WTC11 (cell line): ENCODE data around the gene THAP2. TPM values are rescaled to one million over a fixed set of nuclear protein-coding genes. Genes with fewer than 3 reads are reported as not detected.

Experiments
- ATAC-seq: fragments of 200-7000 bp; cut with Tn5 transposase; 2 replicates; pipeline ENCODE4 v1.10.0; 2021; ENCODE audit warnings: mild to moderate bottlenecking, moderate library complexity
- CTCF ChIA-PET: fragments of 300-600 bp; sonication (Branson Sonifier 250); formaldehyde crosslinking; loops from one replicate; lab custom pipeline; 2021; ENCODE audit warnings: antibody characterized with exemption; lab: Charles Lee
- POLR2A ChIA-PET: fragments of 350-600 bp; sonication (Branson Sonifier 250); formaldehyde crosslinking; loops from one replicate; lab custom pipeline; 2021; ENCODE audit warnings: antibody characterized with exemption; lab: Charles Lee
- DNase-seq: peaks from one replicate; pipeline ENCODE4 v3.0.0; 2021; ENCODE audit warnings: low spot score
- H3K27ac Mint-ChIP-seq: 2 replicates; pipeline ENCODE4 v1.8.0; 2021; ENCODE audit warnings: mixed read lengths
- H3K27me3 Mint-ChIP-seq: 2 replicates; pipeline ENCODE4 v1.8.0; 2021; ENCODE audit warnings: low read depth, mild to moderate bottlenecking, moderate library complexity, mixed read lengths
- H3K36me3 Mint-ChIP-seq: 2 replicates; pipeline ENCODE4 v1.8.0; 2021; ENCODE audit warnings: mixed read lengths
- H3K4me1 Mint-ChIP-seq: 2 replicates; pipeline ENCODE4 v1.8.0; 2022; ENCODE audit warnings: mixed read lengths
- H3K4me3 Mint-ChIP-seq: 2 replicates; pipeline ENCODE4 v1.8.0; 2021; ENCODE audit warnings: mild to moderate bottlenecking, moderate library complexity, mixed read lengths
- H3K9me3 Mint-ChIP-seq: 2 replicates; pipeline ENCODE4 v1.8.0; 2021; ENCODE audit warnings: mixed read lengths
- E2F4 ChIP-seq: sonication (generic); formaldehyde crosslinking; IDR thresholded peaks from 2 replicates; pipeline ENCODE4 v1.8.1; 2022; ENCODE audit warnings: low read depth, mild to moderate bottlenecking, moderate library complexity, missing genetic modification reagents, borderline replicate concordance
- GTF2I ChIP-seq: fragments of 250-450 bp; sonication (Bioruptor Pico); conservative IDR thresholded peaks from 2 replicates; pipeline ENCODE4 v1.4.0; 2021; ENCODE audit warnings: mild to moderate bottlenecking
- JAZF1 ChIP-seq: fragments of 250-450 bp; sonication (Bioruptor Pico); IDR thresholded peaks from 2 replicates; pipeline ENCODE4 v1.9.0; 2021; ENCODE audit warnings: moderate library complexity, mild to moderate bottlenecking, inconsistent platforms
- NFE2L1 ChIP-seq: sonication (generic); formaldehyde crosslinking; IDR thresholded peaks from 2 replicates; pipeline ENCODE4 v1.8.1; 2023; ENCODE audit warnings: missing genetic modification reagents
- NR3C1 ChIP-seq: sonication (generic); formaldehyde crosslinking; conservative IDR thresholded peaks from 2 replicates; pipeline ENCODE4 v1.8.1; 2023; ENCODE audit warnings: low read depth, mild to moderate bottlenecking, missing genetic modification reagents
- OVOL2 ChIP-seq: fragments of 250-450 bp; sonication (Bioruptor Pico); IDR thresholded peaks from 2 replicates; pipeline ENCODE4 v1.9.0; 2021; ENCODE audit warnings: mild to moderate bottlenecking, borderline replicate concordance
- PRRX2 ChIP-seq: fragments of 250-450 bp; sonication (Bioruptor Pico); IDR thresholded peaks from 2 replicates; pipeline ENCODE4 v1.8.0; 2021; ENCODE audit warnings: mild to moderate bottlenecking
- TEAD1 ChIP-seq: sonication (generic); formaldehyde crosslinking; IDR thresholded peaks from 2 replicates; pipeline ENCODE4 v1.8.0; 2022; ENCODE audit warnings: mild to moderate bottlenecking, missing genetic modification reagents
- USF1 ChIP-seq: sonication (generic); formaldehyde crosslinking; IDR thresholded peaks from 2 replicates; pipeline ENCODE4 v1.8.0; 2022; ENCODE audit warnings: mild to moderate bottlenecking, missing genetic modification reagents
- ZNF423 ChIP-seq: fragments of 250-450 bp; sonication (Bioruptor Pico); IDR thresholded peaks from 2 replicates; pipeline ENCODE4 v2.1.2; 2022; ENCODE audit warnings: mild to moderate bottlenecking, moderate library complexity
- total RNA-seq: library from RNA; stranded (reverse); gene quantifications from 3 replicates; pipeline ENCODE4 v1.2.3, GENCODE V29; 2021
- TF ChIP-seq, protein P1 (sequence below): sonication (generic); formaldehyde crosslinking; IDR thresholded peaks from 2 replicates; pipeline ENCODE4 v1.8.0; 2023; ENCODE audit warnings: missing genetic modification reagents, mild to moderate bottlenecking, borderline replicate concordance
- TF ChIP-seq, protein P2 (sequence below): sonication (generic); formaldehyde crosslinking; IDR thresholded peaks from 2 replicates; pipeline ENCODE4 v1.8.1; 2022; ENCODE audit warnings: low read depth, missing genetic modification reagents, borderline replicate concordance
- TF ChIP-seq, protein P3 (sequence below): sonication (generic); formaldehyde crosslinking; IDR thresholded peaks from 2 replicates; pipeline ENCODE4 v1.8.1; 2023; ENCODE audit warnings: mild to moderate bottlenecking, missing genetic modification reagents
- TF ChIP-seq, protein P4 (sequence below): sonication (generic); formaldehyde crosslinking; IDR thresholded peaks from 2 replicates; pipeline ENCODE4 v1.8.1; 2022; ENCODE audit warnings: mild to moderate bottlenecking, missing genetic modification reagents, moderate library complexity, borderline replicate concordance
- TF ChIP-seq, protein P5 (sequence below): sonication (generic); formaldehyde crosslinking; IDR thresholded peaks from 2 replicates; pipeline ENCODE4 v1.8.1; 2023; ENCODE audit warnings: mild to moderate bottlenecking, missing genetic modification reagents, moderate library complexity
- TF ChIP-seq, protein P6 (sequence below): fragments of 250-450 bp; sonication (Bioruptor Pico); IDR thresholded peaks from 2 replicates; pipeline ENCODE4 v1.9.0; 2021; ENCODE audit warnings: mild to moderate bottlenecking
- TF ChIP-seq, protein P7 (sequence below): sonication (generic); formaldehyde crosslinking; IDR thresholded peaks from 2 replicates; pipeline ENCODE4 v1.8.1; 2022; ENCODE audit warnings: mild to moderate bottlenecking, moderate library complexity, missing genetic modification reagents

The THAP2 gene
- total RNA-seq, 1 experiment from 2014 or later, result 6.4 TPM

GRCh38 chr12:71639341-71639760 lies 24.8 kb upstream of the THAP2 start (continued):
- TF ChIP-seq, protein P1, sequence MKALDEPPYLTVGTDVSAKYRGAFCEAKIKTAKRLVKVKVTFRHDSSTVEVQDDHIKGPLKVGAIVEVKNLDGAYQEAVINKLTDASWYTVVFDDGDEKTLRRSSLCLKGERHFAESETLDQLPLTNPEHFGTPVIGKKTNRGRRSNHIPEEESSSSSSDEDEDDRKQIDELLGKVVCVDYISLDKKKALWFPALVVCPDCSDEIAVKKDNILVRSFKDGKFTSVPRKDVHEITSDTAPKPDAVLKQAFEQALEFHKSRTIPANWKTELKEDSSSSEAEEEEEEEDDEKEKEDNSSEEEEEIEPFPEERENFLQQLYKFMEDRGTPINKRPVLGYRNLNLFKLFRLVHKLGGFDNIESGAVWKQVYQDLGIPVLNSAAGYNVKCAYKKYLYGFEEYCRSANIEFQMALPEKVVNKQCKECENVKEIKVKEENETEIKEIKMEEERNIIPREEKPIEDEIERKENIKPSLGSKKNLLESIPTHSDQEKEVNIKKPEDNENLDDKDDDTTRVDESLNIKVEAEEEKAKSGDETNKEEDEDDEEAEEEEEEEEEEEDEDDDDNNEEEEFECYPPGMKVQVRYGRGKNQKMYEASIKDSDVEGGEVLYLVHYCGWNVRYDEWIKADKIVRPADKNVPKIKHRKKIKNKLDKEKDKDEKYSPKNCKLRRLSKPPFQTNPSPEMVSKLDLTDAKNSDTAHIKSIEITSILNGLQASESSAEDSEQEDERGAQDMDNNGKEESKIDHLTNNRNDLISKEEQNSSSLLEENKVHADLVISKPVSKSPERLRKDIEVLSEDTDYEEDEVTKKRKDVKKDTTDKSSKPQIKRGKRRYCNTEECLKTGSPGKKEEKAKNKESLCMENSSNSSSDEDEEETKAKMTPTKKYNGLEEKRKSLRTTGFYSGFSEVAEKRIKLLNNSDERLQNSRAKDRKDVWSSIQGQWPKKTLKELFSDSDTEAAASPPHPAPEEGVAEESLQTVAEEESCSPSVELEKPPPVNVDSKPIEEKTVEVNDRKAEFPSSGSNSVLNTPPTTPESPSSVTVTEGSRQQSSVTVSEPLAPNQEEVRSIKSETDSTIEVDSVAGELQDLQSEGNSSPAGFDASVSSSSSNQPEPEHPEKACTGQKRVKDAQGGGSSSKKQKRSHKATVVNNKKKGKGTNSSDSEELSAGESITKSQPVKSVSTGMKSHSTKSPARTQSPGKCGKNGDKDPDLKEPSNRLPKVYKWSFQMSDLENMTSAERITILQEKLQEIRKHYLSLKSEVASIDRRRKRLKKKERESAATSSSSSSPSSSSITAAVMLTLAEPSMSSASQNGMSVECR (CRISPR knock-in tag), result no peak
- TF ChIP-seq, all 79 proteins: peak for 0

DNA sequence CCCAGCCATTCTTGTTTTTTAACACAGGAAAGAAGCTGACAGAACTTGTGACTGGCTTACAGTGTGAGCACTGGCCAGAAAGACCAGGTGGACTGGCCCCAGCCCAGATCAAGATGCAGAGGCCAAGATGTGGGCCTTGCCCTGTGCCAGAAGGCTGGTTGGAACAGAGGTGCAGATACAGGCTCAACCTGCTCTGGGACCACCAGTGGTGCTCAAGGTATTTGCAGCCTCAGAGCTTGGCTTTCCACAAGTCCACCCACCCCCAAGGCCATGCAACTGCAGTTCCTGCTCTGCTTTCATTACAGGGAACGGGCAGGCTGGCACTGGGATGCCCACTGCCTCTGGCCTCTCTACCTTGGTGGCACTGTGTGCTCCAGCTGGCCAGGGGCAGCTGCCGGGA lies 23.8 kb upstream of the THAP2 start:
- DNase-seq, result no peak
- Mint-ChIP-seq H3K27ac (no peak overlapping the region), H3K27me3 (no peaks in the 10 kb centered on the region), H3K36me3 (peaks cover 47% of the 10 kb centered on the region), H3K9me3 (no peaks in the 10 kb centered on the region), H3K4me1 (no peaks in the 10 kb centered on the region), H3K4me3 (no peak overlapping the region)
- ChIA-PET POLR2A (no interaction called here), CTCF (interaction anchor here (1.0 kb wide), 1 partner anchor 107 kb away, joined by 8 read pairs; no protein-coding TSS in a partner anchor)
- TF ChIP-seq, protein P2, sequence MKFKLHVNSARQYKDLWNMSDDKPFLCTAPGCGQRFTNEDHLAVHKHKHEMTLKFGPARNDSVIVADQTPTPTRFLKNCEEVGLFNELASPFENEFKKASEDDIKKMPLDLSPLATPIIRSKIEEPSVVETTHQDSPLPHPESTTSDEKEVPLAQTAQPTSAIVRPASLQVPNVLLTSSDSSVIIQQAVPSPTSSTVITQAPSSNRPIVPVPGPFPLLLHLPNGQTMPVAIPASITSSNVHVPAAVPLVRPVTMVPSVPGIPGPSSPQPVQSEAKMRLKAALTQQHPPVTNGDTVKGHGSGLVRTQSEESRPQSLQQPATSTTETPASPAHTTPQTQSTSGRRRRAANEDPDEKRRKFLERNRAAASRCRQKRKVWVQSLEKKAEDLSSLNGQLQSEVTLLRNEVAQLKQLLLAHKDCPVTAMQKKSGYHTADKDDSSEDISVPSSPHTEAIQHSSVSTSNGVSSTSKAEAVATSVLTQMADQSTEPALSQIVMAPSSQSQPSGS (CRISPR knock-in tag), result no peak
- no peak for TF ChIP-seq GTF2I (CRISPR knock-in tag)
- TF ChIP-seq, protein P3, sequence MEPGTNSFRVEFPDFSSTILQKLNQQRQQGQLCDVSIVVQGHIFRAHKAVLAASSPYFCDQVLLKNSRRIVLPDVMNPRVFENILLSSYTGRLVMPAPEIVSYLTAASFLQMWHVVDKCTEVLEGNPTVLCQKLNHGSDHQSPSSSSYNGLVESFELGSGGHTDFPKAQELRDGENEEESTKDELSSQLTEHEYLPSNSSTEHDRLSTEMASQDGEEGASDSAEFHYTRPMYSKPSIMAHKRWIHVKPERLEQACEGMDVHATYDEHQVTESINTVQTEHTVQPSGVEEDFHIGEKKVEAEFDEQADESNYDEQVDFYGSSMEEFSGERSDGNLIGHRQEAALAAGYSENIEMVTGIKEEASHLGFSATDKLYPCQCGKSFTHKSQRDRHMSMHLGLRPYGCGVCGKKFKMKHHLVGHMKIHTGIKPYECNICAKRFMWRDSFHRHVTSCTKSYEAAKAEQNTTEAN, result no peak
- TF ChIP-seq ZNF423, result no peak
- TF ChIP-seq PRRX2 (CRISPR knock-in tag), result no peak
- TF ChIP-seq, protein P4, sequence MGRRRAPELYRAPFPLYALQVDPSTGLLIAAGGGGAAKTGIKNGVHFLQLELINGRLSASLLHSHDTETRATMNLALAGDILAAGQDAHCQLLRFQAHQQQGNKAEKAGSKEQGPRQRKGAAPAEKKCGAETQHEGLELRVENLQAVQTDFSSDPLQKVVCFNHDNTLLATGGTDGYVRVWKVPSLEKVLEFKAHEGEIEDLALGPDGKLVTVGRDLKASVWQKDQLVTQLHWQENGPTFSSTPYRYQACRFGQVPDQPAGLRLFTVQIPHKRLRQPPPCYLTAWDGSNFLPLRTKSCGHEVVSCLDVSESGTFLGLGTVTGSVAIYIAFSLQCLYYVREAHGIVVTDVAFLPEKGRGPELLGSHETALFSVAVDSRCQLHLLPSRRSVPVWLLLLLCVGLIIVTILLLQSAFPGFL (CRISPR knock-in tag), result no peak
- TF ChIP-seq E2F4, result no peak
- no peak for TF ChIP-seq USF1
- no peak for TF ChIP-seq NR3C1
- peak; percentile 34; the same call in 1 of the 2 replicates for ATAC-seq

DNA sequence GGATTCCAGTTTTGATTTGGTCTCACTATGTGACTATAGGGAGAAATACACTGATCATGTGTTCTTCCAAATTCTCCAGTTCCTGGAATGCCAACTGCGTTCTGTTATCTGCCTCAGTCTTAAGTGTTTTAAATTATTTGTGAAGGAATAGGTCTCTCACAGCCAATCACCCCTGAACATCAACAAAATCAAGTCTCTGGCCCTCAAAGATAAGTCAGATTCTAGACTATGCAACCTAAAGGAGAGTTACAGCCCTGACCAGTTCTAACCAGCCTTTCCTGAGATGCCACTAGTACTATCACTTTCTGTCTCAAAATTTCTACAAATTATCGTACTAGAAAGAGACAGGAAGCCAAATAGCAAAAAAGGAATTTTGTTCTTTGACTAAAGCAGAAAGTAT lies 22.7 kb upstream of the THAP2 start:
- Mint-ChIP-seq H3K4me3 (no peak overlapping the region), H3K27ac (no peak overlapping the region; the same call in 1 of the 2 replicates), H3K27me3 (no peaks in the 10 kb centered on the region), H3K4me1 (no peaks in the 10 kb centered on the region), H3K36me3 (peaks cover 48% of the 10 kb centered on the region), H3K9me3 (no peaks in the 10 kb centered on the region)
- ATAC-seq (no peak), DNase-seq (no peak)
- POLR2A ChIA-PET, result no interaction called here
- CTCF ChIA-PET, result no interaction called here
- TF ChIP-seq USF1 (no peak), OVOL2 (CRISPR knock-in tag) (no peak), NFE2L1 (no peak), TEAD1 (CRISPR knock-in tag) (no peak), JAZF1 (CRISPR knock-in tag) (no peak)
- TF ChIP-seq, protein P5, sequence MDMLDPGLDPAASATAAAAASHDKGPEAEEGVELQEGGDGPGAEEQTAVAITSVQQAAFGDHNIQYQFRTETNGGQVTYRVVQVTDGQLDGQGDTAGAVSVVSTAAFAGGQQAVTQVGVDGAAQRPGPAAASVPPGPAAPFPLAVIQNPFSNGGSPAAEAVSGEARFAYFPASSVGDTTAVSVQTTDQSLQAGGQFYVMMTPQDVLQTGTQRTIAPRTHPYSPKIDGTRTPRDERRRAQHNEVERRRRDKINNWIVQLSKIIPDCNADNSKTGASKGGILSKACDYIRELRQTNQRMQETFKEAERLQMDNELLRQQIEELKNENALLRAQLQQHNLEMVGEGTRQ (CRISPR knock-in tag), result no peak
- TF ChIP-seq, protein P6, sequence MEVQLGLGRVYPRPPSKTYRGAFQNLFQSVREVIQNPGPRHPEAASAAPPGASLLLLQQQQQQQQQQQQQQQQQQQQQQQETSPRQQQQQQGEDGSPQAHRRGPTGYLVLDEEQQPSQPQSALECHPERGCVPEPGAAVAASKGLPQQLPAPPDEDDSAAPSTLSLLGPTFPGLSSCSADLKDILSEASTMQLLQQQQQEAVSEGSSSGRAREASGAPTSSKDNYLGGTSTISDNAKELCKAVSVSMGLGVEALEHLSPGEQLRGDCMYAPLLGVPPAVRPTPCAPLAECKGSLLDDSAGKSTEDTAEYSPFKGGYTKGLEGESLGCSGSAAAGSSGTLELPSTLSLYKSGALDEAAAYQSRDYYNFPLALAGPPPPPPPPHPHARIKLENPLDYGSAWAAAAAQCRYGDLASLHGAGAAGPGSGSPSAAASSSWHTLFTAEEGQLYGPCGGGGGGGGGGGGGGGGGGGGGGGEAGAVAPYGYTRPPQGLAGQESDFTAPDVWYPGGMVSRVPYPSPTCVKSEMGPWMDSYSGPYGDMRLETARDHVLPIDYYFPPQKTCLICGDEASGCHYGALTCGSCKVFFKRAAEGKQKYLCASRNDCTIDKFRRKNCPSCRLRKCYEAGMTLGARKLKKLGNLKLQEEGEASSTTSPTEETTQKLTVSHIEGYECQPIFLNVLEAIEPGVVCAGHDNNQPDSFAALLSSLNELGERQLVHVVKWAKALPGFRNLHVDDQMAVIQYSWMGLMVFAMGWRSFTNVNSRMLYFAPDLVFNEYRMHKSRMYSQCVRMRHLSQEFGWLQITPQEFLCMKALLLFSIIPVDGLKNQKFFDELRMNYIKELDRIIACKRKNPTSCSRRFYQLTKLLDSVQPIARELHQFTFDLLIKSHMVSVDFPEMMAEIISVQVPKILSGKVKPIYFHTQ (CRISPR knock-in tag), result no peak
- TF ChIP-seq, protein P7, sequence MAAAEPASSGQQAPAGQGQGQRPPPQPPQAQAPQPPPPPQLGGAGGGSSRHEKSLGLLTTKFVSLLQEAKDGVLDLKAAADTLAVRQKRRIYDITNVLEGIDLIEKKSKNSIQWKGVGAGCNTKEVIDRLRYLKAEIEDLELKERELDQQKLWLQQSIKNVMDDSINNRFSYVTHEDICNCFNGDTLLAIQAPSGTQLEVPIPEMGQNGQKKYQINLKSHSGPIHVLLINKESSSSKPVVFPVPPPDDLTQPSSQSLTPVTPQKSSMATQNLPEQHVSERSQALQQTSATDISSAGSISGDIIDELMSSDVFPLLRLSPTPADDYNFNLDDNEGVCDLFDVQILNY (CRISPR knock-in tag), result no peak
